Measurements from ENCODE around the gene EEF1A1.
A peak's percentile ranks its signal among the peaks of the same experiment; 100 is the strongest.
"Not testable (repeated sequence)": the region's sequence is repeated elsewhere in the genome, so short reads cannot be mapped to it uniquely, and the experiment has no call there.

The EEF1A1 gene

DNA sequence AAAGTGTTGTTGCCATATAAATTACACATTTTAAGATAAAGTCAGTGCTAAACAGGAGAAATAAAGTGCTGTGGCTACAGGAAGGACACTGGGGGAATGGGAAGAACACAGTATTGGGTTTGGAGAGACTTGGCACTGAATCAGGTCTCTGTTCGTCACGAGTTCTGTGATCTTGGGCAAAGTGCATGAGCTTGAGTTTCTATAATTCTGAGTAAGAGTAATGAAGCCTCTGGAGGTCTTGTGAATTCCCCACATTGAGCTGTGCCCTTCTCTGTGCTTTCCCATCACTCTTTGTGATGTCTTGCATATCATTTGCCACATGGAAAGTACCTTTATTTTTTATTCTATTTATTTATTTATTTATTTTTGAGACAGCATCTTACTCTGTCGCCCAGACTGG, 16.8 kb upstream of the EEF1A1 start:
- no peak for DNase-seq (ENCODE audit: low read depth in 2 of 2)

DNA sequence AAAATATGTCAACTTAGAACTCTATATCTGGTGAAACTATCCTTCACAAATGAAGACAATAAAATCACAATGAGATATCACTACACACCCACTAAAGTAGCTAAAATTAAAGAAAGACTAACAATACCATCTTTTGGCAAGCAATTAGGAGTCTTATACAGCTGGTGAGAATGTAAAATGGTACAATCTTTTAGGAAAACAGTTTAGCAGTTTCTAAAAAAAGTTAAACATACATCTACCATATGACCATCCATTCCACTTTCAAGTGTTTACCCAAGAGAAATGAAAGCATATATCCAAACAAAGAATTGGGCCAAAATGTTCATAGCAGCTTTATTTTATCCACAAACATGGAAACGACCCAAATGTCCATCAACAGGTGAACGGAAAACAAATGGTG, 13.8 kb upstream of the EEF1A1 start:
- DNase-seq (ENCODE audit: low read depth in 2 of 2), result no peak

DNA sequence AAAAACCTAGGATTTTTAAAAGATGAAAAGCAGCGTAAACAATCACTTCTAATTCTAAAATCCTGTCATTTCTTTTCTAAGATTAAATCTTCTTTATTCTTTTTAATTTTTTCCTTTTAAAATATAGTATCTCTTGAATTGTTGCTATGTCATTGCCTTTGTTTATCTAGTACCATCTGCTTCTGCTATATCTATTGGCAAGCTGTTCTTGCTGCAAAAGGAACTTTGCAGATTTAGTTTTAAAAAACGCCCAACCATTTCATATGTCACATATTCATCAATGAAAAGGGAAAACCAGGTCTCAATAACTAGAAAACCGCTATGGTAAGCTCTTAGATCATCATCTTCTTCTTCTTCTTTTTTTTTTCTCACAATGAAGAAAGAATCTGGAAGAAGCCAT, 11.5 kb upstream of the EEF1A1 start:
- no peak for DNase-seq (ENCODE audit: low read depth in 2 of 2)

DNA sequence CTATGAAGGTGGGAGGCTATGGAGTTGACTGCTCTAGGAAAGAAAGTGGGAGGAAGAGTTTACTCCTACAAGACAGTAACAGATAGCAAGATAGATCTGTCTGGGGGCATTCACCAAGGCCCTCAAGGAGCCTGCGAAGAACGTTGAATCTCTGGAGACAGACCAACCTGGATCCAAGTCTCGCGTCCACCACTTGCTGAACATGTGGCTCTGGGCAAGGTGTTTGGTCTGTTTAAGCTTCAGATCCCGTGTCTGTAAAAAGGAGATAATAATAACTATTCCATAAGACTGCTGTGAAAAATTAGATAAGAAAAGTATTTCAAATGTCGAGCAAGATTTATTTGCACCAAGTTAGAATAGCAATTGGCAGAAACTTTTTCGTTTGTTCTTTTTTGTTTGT, 8.1 kb upstream of the EEF1A1 start:
- no peak for DNase-seq (ENCODE audit: low read depth in 2 of 2)

DNA sequence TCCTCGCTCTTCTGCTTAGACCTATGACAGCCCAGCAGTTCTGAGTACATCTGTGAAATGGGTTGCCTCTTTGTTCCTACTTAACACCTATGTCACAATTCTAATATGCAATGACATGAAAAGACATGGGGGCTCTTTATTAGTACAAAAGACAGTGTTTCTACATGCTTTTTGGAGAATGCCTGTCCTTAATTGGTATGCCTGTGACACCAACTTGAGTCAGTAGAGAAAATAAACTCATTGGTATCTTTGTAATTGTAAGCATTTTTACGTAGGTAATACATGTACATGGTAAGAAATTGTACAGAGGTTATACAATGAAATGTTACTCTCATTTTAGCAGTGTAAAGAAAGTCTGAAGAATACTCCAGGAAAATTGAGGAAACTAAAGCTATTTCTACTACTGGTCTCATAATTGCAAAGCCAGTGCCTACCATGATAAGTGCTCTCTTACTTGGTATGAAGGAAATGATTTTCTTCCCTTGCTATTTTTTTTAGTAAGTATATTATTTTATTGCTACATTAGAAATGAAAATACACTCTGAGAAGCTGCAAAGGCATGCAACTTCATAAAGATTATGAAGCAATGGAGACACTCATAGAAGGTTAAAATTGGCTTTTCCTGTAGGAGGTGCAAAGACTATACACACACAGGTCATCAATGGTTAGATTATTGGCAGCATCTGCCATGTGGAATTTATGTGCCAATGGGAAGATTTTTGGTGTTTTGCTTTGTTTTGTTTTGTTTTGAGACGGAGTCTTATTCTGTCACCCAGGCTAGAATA, 4.9 kb upstream of the EEF1A1 start:
- DNase-seq (ENCODE audit: low read depth in 2 of 2), result no peak

DNA sequence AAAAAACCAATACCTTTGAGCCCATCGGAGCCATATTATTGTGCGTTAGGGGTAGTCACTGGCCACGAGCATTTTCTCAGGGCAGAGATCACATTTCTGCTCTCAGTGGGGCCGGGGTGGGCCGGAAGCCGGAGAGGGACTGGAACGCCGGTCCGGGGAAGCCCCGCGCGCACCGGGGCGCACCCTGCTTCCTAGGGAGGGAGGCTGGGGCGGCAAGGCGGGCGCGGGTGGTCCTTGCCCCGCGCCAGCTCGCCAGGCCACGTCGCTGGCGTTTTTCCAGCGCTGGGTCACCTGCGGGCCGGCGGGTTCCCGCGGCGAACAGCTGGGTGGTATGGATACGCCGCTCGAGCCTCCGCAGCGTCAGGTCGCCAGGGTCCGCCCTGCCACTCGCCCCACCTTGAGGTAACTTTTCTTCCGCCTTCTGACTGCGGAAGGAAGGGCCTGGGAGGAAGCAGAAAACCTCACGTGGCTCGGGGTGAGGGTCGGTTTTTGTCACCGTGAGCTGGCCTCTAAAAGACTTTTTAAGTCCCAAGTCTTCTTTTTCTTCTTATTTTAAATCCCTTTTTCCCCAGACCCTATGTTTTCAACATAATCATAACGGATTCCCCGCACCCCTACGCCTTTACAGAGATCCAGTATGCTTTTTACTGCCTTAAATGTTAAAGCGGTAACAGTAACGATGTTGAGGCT, 2.7 kb upstream of the EEF1A1 start:
- peak; percentile 57 to 62 for DNase-seq (ENCODE audit: low read depth in 2 of 2)

DNA sequence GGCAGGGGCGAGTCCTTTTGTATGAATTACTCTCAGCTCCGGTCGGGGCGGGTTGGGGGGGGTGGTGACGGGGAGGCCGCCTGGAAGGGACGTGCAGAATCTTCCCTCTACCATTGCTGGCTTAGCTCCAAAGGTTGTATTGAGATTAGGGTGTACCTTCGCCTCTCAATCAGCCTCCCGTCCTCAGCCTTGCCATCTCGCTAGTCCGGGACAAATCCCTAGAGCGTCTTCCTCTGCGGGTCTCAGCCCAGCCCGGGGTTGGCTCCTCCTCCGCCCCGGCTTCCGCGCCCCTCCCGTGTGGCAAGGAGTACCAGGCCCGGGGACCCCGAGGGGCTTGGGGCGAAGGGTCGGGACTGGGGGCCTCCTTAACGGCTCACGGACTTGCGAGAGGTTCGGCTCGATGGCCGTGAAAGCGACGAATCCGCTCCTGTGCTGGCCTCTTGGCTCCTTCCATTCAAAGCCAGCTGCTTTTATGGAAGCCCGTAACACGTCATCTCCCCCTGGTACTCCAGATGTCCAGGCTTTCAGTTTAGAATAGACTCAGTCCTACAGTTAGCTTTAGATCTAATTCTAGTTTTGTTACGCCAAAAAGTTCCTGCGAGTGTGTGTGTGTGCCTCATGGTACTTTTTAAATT, 636 bp upstream of the EEF1A1 start:
- DNase-seq (ENCODE audit: low read depth in 2 of 2), result peak in 1 of 2 donors; percentile 40

DNA sequence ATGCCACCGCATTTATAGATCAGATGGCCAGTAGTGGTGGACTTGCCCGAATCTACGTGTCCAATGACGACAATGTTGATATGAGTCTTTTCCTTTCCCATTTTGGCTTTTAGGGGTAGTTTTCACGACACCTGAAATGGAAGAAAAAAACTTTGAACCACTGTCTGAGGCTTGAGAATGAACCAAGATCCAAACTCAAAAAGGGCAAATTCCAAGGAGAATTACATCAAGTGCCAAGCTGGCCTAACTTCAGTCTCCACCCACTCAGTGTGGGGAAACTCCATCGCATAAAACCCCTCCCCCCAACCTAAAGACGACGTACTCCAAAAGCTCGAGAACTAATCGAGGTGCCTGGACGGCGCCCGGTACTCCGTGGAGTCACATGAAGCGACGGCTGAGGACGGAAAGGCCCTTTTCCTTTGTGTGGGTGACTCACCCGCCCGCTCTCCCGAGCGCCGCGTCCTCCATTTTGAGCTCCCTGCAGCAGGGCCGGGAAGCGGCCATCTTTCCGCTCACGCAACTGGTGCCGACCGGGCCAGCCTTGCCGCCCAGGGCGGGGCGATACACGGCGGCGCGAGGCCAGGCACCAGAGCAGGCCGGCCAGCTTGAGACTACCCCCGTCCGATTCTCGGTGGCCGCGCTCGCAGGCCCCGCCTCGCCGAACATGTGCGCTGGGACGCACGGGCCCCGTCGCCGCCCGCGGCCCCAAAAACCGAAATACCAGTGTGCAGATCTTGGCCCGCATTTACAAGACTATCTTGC, 725 bp downstream of the EEF1A1 start:
- DNase-seq (ENCODE audit: low read depth in 2 of 2), result peak; percentile 64 to 69

DNA sequence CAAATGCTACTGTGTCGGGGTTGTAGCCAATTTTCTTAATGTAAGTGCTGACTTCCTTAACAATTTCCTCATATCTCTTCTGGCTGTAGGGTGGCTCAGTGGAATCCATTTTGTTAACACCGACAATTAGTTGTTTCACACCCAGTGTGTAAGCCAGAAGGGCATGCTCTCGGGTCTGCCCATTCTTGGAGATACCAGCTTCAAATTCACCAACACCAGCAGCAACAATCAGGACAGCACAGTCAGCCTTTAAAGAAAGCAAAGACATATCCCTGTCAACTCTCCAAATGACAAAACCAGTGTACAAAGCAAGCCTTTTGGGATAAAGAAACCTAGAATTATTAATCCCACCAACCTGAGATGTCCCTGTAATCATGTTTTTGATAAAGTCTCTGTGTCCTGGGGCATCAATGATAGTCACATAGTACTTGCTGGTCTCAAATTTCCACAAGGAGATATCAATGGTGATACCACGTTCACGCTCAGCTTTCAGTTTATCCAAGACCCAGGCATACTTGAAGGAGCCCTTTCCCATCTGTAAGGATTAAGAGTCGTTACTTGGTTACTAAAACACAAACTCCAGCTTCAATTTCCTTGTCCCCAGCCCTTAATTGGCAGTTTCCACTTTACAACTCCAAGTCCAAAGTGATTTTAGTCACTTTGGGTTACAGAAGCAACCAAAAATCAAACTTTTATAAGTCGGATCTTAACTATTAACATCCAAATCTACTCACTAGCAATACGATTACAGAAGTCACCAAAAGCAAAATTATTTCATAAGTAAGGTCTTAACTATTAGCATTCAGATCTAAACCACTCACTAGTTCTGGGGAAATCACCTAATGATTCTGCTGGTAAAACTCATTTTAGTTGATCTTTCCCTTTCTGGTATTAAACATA, 1.6 kb downstream of the EEF1A1 start:
- not testable (repeated sequence) for DNase-seq (ENCODE audit: low read depth in 2 of 2)

DNA sequence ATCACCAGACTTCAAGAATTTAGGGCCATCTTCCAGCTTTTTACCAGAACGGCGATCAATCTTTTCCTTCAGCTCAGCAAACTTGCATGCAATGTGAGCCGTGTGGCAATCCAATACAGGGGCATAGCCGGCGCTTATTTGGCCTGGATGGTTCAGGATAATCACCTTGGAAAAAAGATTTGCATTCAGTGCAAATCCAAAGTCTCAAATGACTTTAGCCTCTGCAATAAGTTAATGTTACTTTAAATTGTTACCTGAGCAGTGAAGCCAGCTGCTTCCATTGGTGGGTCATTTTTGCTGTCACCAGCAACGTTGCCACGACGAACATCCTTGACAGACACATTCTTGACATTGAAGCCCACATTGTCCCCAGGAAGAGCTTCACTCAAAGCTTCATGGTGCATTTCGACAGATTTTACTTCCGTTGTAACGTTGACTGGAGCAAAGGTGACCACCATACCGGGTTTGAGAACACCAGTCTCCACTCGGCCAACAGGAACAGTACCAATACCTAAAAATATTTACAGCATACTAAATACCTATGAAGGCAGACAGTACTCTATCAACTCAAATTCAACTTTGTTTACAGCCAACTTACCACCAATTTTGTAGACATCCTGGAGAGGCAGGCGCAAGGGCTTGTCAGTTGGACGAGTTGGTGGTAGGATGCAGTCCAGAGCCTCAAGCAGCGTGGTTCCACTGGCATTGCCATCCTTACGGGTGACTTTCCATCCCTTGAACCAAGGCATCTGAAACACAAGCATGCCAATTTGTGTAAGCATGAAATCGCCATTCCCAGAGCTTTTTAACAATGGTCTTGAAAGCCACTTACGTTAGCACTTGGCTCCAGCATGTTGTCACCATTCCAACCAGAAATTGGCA, 2.5 kb downstream of the EEF1A1 start:
- DNase-seq (ENCODE audit: low read depth in 2 of 2), result not testable (repeated sequence)

DNA sequence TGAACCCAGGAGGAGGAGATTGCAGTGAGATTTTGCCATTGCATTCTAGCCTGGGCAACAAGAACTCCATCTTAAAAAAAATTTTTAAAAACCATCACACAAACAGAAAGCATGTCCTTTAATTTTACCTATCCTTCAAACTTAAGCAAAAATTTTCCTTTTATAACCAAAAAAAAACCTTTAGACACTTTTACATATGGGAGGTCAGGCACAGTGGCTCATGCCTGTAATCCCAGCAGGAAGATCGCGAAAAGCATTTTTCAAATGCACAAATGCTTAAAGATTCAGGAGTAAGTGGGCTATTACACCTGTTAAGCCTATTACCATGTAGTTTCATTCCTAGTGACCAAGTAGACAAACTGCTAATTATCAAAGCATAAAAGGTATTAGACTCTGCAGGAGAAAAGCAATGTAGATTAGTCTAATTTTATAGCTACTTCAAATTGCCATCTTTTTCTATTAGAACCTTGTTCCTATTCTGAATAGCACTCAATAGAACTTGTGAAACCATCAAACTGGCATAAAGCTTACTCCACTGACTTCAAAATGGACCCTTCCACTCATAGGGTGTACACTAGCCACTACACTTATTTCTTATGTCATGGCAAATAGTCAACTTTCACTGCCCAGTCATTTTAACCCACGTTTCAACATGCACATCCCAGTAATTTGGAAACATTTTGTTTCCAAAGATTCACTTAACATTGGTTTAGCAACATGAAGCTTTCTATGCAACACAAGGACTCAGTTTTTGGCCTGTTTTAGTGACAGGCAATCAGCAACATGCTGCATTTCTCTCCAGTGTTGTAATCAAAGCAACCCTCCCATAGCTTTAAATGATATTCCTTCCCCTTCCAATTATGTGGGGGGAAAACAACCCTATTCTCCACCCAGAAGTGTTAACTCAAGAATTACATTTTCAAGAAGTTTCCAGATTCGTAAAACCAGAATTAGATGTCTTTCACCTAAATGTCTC, 4.0 kb downstream of the EEF1A1 start:
- no peak for DNase-seq (ENCODE audit: low read depth in 2 of 2)

DNA sequence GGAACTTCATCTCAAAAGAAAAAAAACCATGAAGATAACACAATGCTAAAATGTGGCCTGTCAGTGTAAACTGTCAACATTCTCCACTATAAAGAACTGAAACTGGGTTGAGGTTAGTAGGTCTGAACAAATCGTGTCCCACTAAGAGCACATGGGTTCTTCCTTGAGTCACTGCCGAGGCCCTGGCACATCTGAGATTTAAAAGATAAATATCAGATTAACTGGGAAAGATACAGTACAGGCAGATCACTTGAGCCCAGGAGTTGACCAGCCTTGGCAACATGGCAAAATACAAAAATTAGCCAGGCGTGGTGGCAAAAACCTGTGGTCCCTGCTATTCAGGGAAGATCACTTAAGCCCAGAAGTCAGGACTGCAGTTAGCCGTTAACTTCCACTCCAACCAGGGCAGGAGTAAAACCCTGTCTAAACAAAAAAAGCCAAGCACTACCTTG, 5.6 kb downstream of the EEF1A1 start:
- DNase-seq (ENCODE audit: low read depth in 2 of 2), result no peak

DNA sequence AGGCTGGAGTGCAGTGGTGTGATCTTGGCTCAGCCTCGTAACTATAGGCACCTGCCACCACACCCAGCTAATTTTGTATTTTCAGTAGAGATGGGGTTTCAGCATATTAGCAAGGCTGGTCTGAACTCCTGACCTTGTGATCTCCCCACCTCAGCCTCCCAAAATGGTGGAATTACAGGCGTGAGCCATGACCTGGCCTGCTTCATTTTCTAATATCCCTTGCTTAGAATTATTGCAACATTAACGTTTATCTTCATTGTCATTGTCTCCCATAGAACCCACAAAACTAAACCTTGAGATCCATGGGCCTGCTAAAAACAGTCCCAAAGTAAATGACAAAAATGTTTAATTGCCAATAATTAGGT, 6.1 kb downstream of the EEF1A1 start:
- no peak for DNase-seq (ENCODE audit: low read depth in 2 of 2)

DNA sequence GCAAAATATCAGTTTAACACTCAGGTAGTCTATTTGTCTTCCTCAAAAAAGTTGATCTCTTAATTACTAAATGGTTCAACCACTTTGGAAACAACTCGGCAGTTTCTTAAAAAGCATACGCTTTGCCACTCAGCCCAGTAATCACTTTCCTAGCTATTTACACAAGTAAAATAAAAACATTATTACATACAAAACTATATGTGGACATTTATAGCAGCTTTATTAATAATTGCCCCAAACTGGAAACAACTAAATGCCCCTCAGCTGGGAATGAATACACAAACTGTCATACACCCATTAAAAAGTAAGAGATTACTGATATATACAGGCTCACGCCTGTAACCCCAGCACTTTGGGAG, 7.4 kb downstream of the EEF1A1 start:
- DNase-seq (ENCODE audit: low read depth in 2 of 2), result no peak

DNA sequence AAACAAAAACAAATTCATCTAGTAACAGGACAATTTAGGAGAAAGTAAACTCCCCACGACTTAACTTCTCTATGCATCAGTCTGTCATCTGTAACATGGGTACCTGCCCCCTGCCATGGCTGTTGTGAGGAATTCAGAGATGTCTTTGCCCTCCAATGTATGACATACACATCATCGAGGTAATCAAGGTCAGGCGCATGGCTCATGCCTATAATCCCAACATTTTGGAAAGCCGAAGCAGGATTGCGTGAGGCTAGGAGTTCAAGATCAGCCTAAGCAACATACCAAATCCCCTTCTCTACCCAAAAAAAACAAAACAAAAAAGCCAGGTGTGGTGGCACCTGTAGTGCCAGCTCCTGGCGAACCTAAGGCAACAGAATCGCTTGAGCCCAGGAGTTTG, 9.0 kb downstream of the EEF1A1 start:
- no peak for DNase-seq (ENCODE audit: low read depth in 2 of 2)

DNA sequence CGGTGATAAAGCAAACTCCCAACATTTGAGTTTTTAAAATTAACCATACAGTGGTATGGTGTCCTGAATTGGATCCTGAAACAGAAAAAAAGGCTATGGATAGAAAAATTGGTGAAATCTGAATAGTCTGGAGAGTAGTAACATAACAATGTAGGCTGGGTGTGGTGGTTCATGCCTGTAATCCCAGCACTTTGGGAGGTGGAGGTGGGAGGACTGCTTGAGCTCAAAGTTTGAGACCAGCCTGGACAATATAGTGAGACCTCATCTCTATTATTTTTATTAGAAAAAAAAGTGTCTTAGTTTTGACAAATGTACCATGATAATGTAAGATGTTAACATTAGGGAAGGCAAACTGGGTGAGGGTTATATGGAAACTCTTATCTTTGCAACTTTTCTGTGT, 11.0 kb downstream of the EEF1A1 start:
- no peak for DNase-seq (ENCODE audit: low read depth in 2 of 2)

DNA sequence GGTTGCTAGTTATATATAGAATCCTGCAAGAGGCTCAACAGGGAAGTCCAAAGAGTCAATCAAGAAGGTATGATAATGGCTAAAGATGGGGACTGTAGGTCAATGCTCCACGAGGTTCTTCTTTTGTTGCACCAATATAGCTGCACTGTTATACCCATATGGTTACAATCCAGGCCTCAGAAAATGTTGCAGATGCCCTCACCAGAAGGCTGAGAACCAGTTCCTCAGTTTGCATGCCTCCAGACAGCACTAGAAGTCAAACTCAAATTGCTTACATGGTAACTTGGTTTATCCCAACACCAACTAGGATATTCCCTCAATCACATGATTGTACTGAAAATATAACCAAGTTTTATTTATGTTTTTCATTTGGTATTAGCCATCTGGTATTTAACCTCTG, 12.1 kb downstream of the EEF1A1 start:
- no peak for DNase-seq (ENCODE audit: low read depth in 2 of 2)

DNA sequence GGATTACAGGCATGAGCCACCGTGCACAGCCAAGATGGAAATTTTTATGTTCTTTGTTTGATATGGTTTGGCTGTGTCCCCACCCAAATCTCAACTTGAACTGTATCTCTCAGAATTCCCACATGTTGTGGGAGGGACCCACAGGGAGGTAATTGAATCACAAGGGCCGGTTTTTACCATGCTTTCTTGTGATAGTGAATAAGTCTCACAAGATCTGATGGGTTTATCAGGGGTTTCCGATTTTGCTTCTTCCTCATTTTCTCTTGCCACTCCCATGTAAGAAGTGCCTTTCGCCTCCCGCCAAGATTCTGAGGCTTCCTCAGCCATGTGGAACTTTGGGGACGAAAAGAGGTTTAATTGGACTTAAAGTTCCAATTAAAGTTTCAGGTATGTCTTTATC, 14.6 kb downstream of the EEF1A1 start:
- no peak for DNase-seq (ENCODE audit: low read depth in 2 of 2)

DNA sequence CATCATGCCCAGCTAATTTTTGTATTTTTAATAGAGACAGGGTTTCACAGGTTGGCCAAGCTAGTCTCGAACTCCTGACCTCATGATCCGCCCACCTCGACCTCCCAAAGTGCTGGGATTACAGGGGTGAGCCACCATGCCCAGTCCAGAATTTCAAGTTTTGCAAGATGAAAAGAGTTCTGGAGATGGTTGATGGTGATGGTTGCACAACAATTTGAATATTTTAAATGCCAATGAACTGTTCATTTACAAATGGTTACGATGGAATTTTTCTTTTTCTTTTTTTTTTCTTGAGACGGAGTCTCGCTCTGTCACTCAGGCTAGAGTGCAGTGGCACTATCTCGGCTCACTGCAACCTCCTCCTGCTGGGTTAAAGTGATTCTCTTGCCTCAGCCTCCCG, 15.1 kb downstream of the EEF1A1 start:
- DNase-seq (ENCODE audit: low read depth in 2 of 2), result not testable (repeated sequence)

Data from activated CD8-positive, alpha-beta memory T cell treated with anti-CD3 and anti-CD28 coated beads for 4 hours (primary cell).